COR-L47 (cell line): ENCODE data around the gene KRT40.
A peak's percentile ranks its signal among the peaks of the same experiment; 100 is the strongest.

Experiments used
- DNase-seq: peaks from one replicate; lab custom pipeline; 2025; lab: John Stamatoyannopoulos, UW

KRT40 gene

GRCh38 chr17:40951011-40951622 is 33.0 kb downstream of the KRT40 start:
- DNase-seq, result no peak

DNA sequence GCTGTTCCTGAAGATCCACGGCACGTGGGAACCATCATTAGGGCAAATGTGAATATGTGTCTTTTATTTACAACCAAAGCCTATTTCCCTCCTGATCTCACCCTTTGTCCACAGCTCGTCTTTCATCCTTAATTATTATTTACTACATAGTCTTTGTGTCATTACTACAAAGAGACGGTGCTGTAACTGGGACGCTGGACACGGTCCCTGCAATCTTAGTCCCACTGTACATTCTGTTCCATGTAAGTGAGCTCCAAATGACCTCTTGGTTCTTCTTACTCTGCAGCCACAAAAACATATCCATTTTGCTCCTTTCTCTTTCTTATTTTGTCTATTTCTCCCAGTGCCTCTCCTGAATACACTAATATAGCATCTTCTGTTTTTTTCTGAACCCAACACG is 34.0 kb downstream of the KRT40 start:
- peak; percentile 74 for DNase-seq

DNA sequence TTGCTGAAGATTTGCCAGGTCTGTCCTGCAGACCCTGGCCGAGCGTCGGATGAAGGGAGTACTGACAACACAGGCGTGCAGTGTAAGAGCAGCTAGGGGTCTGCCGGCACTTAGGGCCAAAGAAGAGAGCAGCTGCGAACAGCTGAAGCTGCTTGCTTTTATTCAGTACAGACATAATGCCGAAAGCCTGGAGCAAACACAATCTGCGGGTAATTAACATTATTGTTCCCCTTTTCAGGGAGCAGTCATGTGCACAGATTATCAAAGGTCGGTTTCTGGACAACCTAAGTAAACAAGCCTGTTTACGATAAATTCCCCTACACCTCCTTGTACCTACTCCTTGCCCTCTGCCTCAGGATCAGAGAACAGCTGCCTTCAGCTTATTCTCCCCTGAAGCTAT is 34.7 kb downstream of the KRT40 start:
- peak; percentile 40 for DNase-seq

GRCh38 chr17:40947929-40948328 is 36.2 kb downstream of the KRT40 start:
- no peak for DNase-seq

GRCh38 chr17:40945414-40945813 is 38.7 kb downstream of the KRT40 start:
- DNase-seq, result no peak

GRCh38 chr17:40944531-40944930 is 39.6 kb downstream of the KRT40 start:
- no peak for DNase-seq

DNA sequence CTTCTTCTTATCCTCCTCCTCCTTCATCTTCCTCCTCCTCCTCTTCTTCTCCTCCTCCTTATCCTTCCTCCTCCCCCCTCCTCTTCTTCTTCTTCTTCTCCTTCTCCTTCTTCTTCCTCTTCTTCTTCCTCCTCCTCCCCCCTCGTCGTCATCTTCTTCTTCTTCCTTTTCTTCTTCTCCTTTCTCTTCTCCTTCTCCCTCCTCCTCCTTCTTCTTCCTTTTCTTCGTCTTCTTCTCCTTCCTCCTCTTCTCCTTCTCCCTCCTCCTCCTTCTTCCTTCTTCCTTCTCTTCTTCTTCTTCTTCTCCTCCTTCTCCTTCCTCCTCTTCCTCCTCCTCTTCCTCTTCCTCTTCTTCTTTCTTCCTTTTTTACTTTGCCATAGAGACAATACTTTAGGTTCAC is 41.6 kb downstream of the KRT40 start:
- no peak for DNase-seq

- DNase-seq, result no peak
Measured at GRCh38 chr17:40940266-40940665, 43.9 kb downstream of the KRT40 start.

- no peak for DNase-seq
Measured at GRCh38 chr17:40938981-40939380, 45.1 kb downstream of the KRT40 start.

GRCh38 chr17:40937384-40937819 is 46.7 kb downstream of the KRT40 start, which contains the start of gene KRT23:
TSS of gene KRT23 (minus strand) at chr17:40937646. CDS start at chr17:40936603, 1,043 bp downstream.
- DNase-seq, result peak; percentile 42

- no peak for DNase-seq
Measured at GRCh38 chr17:40936976-40937375, 47.1 kb downstream of the KRT40 start.

DNA sequence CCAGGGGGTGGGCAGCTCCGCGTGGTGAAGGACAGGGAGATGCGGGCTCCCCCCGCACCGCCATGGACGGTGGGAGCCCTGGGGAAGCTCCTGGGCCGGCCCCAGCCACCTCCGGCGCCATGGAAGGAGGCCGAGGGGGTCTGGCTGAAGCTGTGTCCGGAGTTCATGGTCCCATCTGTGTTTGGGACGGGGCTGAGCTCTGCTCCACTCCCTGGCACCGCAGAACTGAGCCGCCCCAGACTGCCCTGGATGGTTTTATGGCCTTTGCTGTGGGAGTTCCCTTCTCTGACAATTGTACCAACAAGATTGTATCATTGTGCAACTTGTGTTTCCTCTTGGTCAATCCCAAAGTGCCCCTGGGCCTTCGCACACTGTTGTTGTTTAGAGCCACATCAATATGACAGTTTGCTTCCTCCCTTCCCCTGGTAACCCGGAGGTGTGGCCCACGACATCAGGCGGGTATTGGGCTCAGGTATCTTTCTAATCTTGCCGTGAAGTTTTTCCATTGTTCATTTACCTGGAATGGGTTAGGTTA is 47.6 kb downstream of the KRT40 start:
- DNase-seq, result no peak

DNA sequence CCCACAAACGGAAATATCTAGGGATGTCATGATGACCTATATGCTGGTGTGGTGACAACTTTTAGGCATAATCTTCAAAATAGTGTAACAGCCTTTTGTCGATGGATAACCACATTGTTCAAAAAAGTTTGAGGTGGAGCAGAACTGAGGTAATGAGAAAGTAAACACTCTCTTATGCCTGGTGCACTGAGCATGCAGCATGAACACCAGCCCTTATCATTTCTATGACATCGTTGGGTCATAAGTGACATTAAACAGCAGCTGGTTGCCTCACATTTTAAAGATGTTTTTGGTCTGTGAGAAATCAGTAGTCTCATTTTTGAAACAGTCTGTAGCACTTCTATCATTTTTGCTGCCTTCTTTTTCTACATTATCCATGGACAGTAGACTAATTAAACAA is 48.5 kb downstream of the KRT40 start:
- no peak for DNase-seq

DNA sequence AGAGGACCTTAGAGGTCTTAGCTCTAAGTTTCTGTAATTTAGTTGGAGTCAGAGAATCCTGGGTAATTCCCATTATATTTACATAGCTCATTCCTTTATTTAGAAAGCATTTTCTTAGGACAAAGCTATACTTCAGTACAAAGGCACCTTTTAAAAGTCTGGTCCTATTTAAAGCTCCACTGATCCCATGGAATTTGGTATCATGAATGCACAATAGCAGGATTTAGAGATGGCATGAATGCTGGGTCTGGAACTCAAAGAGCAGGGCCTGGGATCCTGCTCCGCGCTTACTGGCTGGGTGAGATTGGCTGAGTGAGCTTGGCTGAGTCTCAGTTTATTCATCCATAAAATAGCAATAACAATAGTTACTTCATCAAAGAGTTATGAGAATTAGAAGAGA is 51.5 kb downstream of the KRT40 start:
- DNase-seq, result no peak

DNA sequence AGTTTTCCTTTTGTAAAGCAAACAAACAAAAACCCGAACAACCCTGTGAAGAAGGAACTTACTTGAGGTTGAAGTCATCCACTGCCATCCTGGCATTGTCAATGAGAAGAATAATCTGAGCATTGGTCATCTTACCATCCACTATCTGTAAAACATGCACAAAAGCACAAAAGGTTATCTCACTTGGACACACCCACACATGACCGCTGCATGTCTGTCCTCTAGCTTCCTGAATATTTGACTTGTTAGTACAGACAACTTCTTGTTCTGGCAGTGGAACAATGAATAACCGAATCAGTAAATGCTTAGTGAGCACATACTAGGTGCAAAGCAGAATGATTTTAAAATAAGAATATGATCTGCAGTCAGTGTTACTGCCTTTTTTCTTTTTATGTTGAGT is 52.8 kb downstream of the KRT40 start:
- DNase-seq, result no peak
